PC-3 (cell line): Measurements from ENCODE around the gene PPP2CA.

Experiments used
- CTCF ChIP-seq: fragments of 300-600 bp; sonication (generic); conservative IDR thresholded peaks from 2 replicates; pipeline ENCODE4 v1.5.1; 2017; ENCODE audit warnings: antibody characterized with exemption, low read depth, mild to moderate bottlenecking, low read length
- EZH2 ChIP-seq: fragments of 300-600 bp; sonication (generic); IDR thresholded peaks from one replicate; pipeline ENCODE4 v1.6.1; 2017; ENCODE audit warnings: antibody characterized with exemption, mild to moderate bottlenecking, low read length; ENCODE audit not compliant: unreplicated experiment

DNA sequence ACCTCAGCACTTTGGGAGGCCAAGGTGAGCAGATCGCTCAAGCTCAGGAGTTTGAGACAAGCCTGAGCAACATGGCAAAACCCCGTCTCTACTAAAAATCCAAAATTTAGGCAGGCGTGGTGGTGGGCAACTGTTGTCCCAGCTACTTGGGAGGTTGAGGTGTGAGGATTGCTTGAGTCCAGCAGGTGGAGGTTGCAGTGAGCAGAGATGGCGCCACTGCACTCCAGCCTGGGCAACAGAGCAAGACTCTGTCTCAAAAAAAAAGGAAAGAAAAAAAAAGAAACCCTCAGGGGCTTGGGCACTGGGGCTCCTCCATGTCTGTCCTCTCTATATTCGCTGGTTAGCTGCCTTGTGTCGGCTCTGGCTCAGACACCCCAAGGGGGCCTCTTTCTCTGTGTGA is 10.9 kb upstream of the PPP2CA start:
- TF ChIP-seq EZH2 (no peak), CTCF (no peak)
